H1 (cell line): ENCODE results near the gene GABRE. TPM values are rescaled to one million over a fixed set of nuclear protein-coding genes. Genes with fewer than 3 reads are reported as not detected.

ENCODE experiments used
- CTCF ChIA-PET: fragments of 300-600 bp; sonication (Branson Sonifier 250); formaldehyde crosslinking; loops from one replicate; lab custom pipeline; 2021; ENCODE audit not compliant: partially characterized antibody; lab: Charles Lee
- POLR2A ChIA-PET: fragments of 300-600 bp; sonication (Branson Sonifier 250); formaldehyde crosslinking; loops from one replicate; lab custom pipeline; 2021; ENCODE audit warnings: inconsistent platforms; ENCODE audit not compliant: partially characterized antibody; lab: Charles Lee
- DNase-seq, 2 experiments: peaks; one replicate each; pipeline versions ENCODE4 v3.0.0 to v3.0.0-alpha.2; 2010 to 2022; ENCODE audit warnings: low spot score in 2 of 2, low read depth in 1 of 2, mixed read lengths in 1 of 2
- FAIRE-seq: peaks from 2 replicates; lab custom pipeline; 2011; peaks lifted over from hg19 to GRCh38; lab: Jason Lieb, UNC
- H2AFZ ChIP-seq: 2 replicates; pipeline ENCODE4 v1.8.1; 2012; ENCODE audit warnings: low read length, inconsistent platforms
- H2AK5ac ChIP-seq: 2 replicates; pipeline ENCODE4 v1.6.1; 2013; ENCODE audit warnings: low read depth, low read length
- H2BK120ac ChIP-seq: replicated peaks from 2 replicates; pipeline ENCODE3; 2013; ENCODE audit warnings: low read depth, low read length, inconsistent platforms
- H2BK12ac ChIP-seq: 2 replicates; pipeline ENCODE4 v1.6.1; 2013; ENCODE audit warnings: low read depth, low read length
- H2BK15ac ChIP-seq: 2 replicates; pipeline ENCODE4 v1.6.1; 2013; ENCODE audit warnings: low read length
- H2BK20ac ChIP-seq: 2 replicates; pipeline ENCODE4 v1.6.1; 2013; ENCODE audit warnings: low read length
- H2BK5ac ChIP-seq: 2 replicates; pipeline ENCODE4 v1.6.1; 2013; ENCODE audit warnings: low read depth, low read length
- H3K14ac ChIP-seq: 2 replicates; pipeline ENCODE4 v1.6.1; 2013; ENCODE audit warnings: inconsistent platforms; ENCODE audit not compliant: insufficient read length
- H3K18ac ChIP-seq: 2 replicates; pipeline ENCODE4 v1.6.1; 2013; ENCODE audit warnings: low read length; ENCODE audit errors: extremely low read depth
- H3K23ac ChIP-seq: 2 replicates; pipeline ENCODE4 v1.6.1; 2013; ENCODE audit warnings: inconsistent platforms; ENCODE audit not compliant: insufficient read length
- H3K23me2 ChIP-seq: 2 replicates; pipeline ENCODE4 v1.6.1; 2013; ENCODE audit warnings: low read depth, low read length
- H3K27ac ChIP-seq: 2 replicates; pipeline ENCODE4 v1.6.1; 2011; ENCODE audit warnings: low read depth, low read length, inconsistent platforms
- H3K27me3 ChIP-seq, 4 experiments: replicated peaks in 1 of 4; 1 replicate in 1 of 4; 2 replicates in 3 of 4; pipeline versions ENCODE4 v1.6.1 to v1.8.1; 2011 to 2013; ENCODE audit warnings: low read length in 3 of 4, mild to moderate bottlenecking in 3 of 4, inconsistent platforms in 2 of 4, mixed read lengths in 2 of 4, moderate library complexity in 1 of 4; ENCODE audit not compliant: control insufficient read depth in 3 of 4, insufficient read depth in 3 of 4; ENCODE audit errors: extremely low read depth in 1 of 4
- H3K36me3 ChIP-seq, 4 experiments: 2 replicates each; pipeline versions ENCODE4 v1.6.1 to v1.8.1; 2011 to 2013; ENCODE audit warnings: mild to moderate bottlenecking in 4 of 4, low read length in 3 of 4, moderate library complexity in 2 of 4, control low read depth in 1 of 4, inconsistent platforms in 1 of 4; ENCODE audit not compliant: insufficient read depth in 4 of 4, control insufficient read depth in 2 of 4
- H3K4ac ChIP-seq: replicated peaks from 2 replicates; pipeline ENCODE3; 2013; ENCODE audit warnings: low read length, low read depth, mixed read lengths, inconsistent platforms; ENCODE audit not compliant: insufficient read length
- H3K4me1 ChIP-seq, 4 experiments: replicated peaks in 1 of 4; 1 replicate in 1 of 4; 2 replicates in 3 of 4; pipeline versions ENCODE4 v1.6.1 to v1.8.1; 2011 to 2013; ENCODE audit warnings: low read length in 3 of 4, inconsistent platforms in 2 of 4, mixed read lengths in 1 of 4; ENCODE audit not compliant: insufficient read depth in 4 of 4, control insufficient read depth in 3 of 4
- H3K4me2 ChIP-seq, 2 experiments: 2 replicates each; pipeline versions ENCODE4 v1.6.1 to v1.8.1; 2011 to 2013; ENCODE audit warnings: low read depth in 2 of 2, low read length in 2 of 2, control low read depth in 1 of 2, inconsistent platforms in 1 of 2, mild to moderate bottlenecking in 1 of 2; ENCODE audit not compliant: insufficient read depth in 1 of 2
- H3K4me3 ChIP-seq, 4 experiments: fragments of 200-600, 300-600 bp in 1 of 4; sonication (generic), shearing (Covaris generic), sonication (Bioruptor Twin) in 1 of 4; 2 replicates each; pipeline versions ENCODE4 v1.5.1 to v1.8.1; 2011 to 2016; ENCODE audit warnings: low read length in 4 of 4, low read depth in 3 of 4, control low read depth in 2 of 4, inconsistent platforms in 2 of 4, mild to moderate bottlenecking in 2 of 4, mixed read lengths in 1 of 4, moderate library complexity in 1 of 4; ENCODE audit not compliant: insufficient read depth in 2 of 4; ENCODE audit errors: extremely low read depth in 1 of 4
- H3K56ac ChIP-seq: replicated peaks from 2 replicates; pipeline ENCODE3; 2013; ENCODE audit warnings: low read depth, mild to moderate bottlenecking, mixed read lengths, low read length, inconsistent platforms; ENCODE audit not compliant: insufficient read length
- H3K79me1 ChIP-seq: 2 replicates; pipeline ENCODE4 v1.6.1; 2013; ENCODE audit warnings: low read depth, low read length, control low read depth
- H3K79me2 ChIP-seq, 2 experiments: 2 replicates each; pipeline versions ENCODE4 v1.6.1 to v1.8.1; 2012 to 2013; ENCODE audit warnings: low read length in 2 of 2, mild to moderate bottlenecking in 2 of 2, inconsistent platforms in 1 of 2; ENCODE audit not compliant: insufficient read depth in 2 of 2, control insufficient read depth in 1 of 2
- H3K9ac ChIP-seq, 4 experiments: replicated peaks in 1 of 4; 1 replicate in 1 of 4; 2 replicates in 3 of 4; pipeline versions ENCODE4 v1.6.1 to v1.8.1; 2011 to 2013; ENCODE audit warnings: low read depth in 3 of 4, low read length in 3 of 4, control low read depth in 2 of 4, mild to moderate bottlenecking in 2 of 4, moderate library complexity in 2 of 4, inconsistent platforms in 1 of 4; ENCODE audit errors: extremely low read depth in 1 of 4
- H3K9me3 ChIP-seq, 2 experiments: 2 replicates each; pipeline versions ENCODE4 v1.6.1 to v1.8.1; 2012 to 2013; ENCODE audit warnings: mild to moderate bottlenecking in 2 of 2, moderate library complexity in 2 of 2, control low read depth in 1 of 2, inconsistent platforms in 1 of 2, low read depth in 1 of 2, low read length in 1 of 2, mixed read lengths in 1 of 2; ENCODE audit not compliant: insufficient read depth in 2 of 2
- H4K20me1 ChIP-seq, 2 experiments: replicated peaks in 1 of 2; 2 replicates each; pipeline versions ENCODE3 to v1.8.1; 2011 to 2013; ENCODE audit warnings: inconsistent platforms in 2 of 2, low read length in 2 of 2, mild to moderate bottlenecking in 1 of 2; ENCODE audit not compliant: insufficient read depth in 2 of 2, control insufficient read depth in 1 of 2
- H4K5ac ChIP-seq: 2 replicates; pipeline ENCODE4 v1.6.1; 2013; ENCODE audit warnings: low read length, low read depth, mixed read lengths, inconsistent platforms; ENCODE audit not compliant: insufficient read length
- H4K8ac ChIP-seq: 2 replicates; pipeline ENCODE4 v1.8.0; 2013; ENCODE audit warnings: mild to moderate bottlenecking, moderate library complexity, low read length, inconsistent platforms; ENCODE audit not compliant: insufficient read depth; ENCODE audit errors: extremely low read depth
- H4K91ac ChIP-seq: replicated peaks from 2 replicates; pipeline ENCODE3; 2013; ENCODE audit warnings: low read length, mixed read lengths, inconsistent platforms; ENCODE audit not compliant: insufficient read length
- ASH2L ChIP-seq: fragments of 200-600, 300-600 bp; sonication (generic); IDR thresholded peaks from one replicate; pipeline ENCODE4 v1.7.1; 2017; ENCODE audit warnings: low read length
- BCL11A ChIP-seq, 2 experiments: IDR thresholded peaks; one replicate each; pipeline ENCODE4 v1.6.1; 2011; ENCODE audit warnings: low read depth in 2 of 2, low read length in 2 of 2, mild to moderate bottlenecking in 2 of 2
- JUN ChIP-seq: IDR thresholded peaks from 2 replicates; pipeline ENCODE4 v1.6.1; 2011; ENCODE audit warnings: low read depth, mild to moderate bottlenecking, improper control_type of control experiment, low read length
- KDM1A ChIP-seq: fragments of 200-600, 300-600 bp; sonication (generic); IDR thresholded peaks from 2 replicates; pipeline ENCODE4 v1.7.1; 2016; ENCODE audit warnings: mild to moderate bottlenecking, low read length, borderline replicate concordance
- TBP ChIP-seq: IDR thresholded peaks from 2 replicates; pipeline ENCODE4 v1.6.1; 2011; ENCODE audit warnings: low read depth, low read length, improper control_type of control experiment
- WGBS, 2 experiments: shearing (Covaris generic) in 1 of 2; methylation state at CpG; one replicate each; pipeline versions ENCODE4 v1.1.6 to v1.1.7; 2013 to 2015; ENCODE audit warnings: low lambda C conversion rate in 2 of 2, mixed read lengths in 2 of 2, inconsistent platforms in 1 of 2, low coverage in 1 of 2, missing lambda C conversion rate in 1 of 2; ENCODE audit not compliant: insufficient replicate concordance in 2 of 2, insufficient coverage in 1 of 2, insufficient read length in 1 of 2; ENCODE audit errors: extremely low coverage in 1 of 2, missing lambda C conversion rate in 1 of 2; 5-methylcytosine and 5-hydroxymethylcytosine counted together
- polyA plus RNA-seq, 7 experiments: library from polyadenylated mRNA; depleted of rRNA in 3 of 7; stranded (reverse) in 5 of 7; unstranded in 2 of 7; fragments of >200 nt in 5 of 7; fragments of 200-250 nt in 2 of 7; gene quantifications; 1 replicate in 5 of 7; 2 replicates in 1 of 7; 4 replicates in 1 of 7; pipeline versions ENCODE4 v1.2.1 to v1.2.3, GENCODE V29; 2011 to 2013; ENCODE audit warnings: missing spikeins in 2 of 7, mixed read lengths in 2 of 7
- total RNA-seq: library from RNA; stranded (reverse); fragmentation: NEBNext Ultra II Directional; extraction: Animal tissue kit (Norgen Biotek cat#: 25700); gene quantifications from 2 replicates; pipeline ENCODE4 v1.2.1, GENCODE V29; 2021

GABRE gene
- total and polyA plus RNA-seq, 2 of the 8 experiments (the other 6 are each of a cell fraction or from before 2014, with no cell fraction given), result 5.5 to 7.0 TPM

DNA sequence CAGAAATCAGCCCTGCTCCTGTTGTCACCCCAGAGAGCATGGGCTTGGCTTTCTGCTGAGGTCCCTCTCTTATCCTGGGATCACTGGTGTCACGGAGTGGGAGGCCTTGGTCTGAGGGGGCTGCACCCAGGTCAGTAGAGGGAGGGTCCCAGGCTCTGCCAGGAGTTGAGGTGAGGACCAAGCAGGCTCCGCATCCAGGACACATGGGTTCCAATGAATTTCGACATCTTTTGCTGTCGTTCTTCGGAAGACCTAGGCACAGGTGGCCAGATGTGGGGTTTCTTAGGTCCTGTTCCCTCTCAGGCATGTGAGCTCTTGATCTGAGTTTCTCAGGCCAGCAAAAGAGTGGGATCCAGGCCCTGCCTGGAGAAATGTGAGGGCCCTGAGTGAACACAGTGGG is 51.8 kb downstream of the GABRE start:
- H3K4me1 ChIP-seq, result peaks cover 0 to 3% (median 0%) of the 10 kb centered on the region in 4 experiments; a peak in 2 of 7 replicates
- DNase-seq, result no peak
- no peak overlapping the region for H3K9ac ChIP-seq
- H3K23me2 ChIP-seq, result no peaks in the 10 kb centered on the region
- H2AFZ ChIP-seq, result no peak overlapping the region
- no peak overlapping the region for H3K4me2 ChIP-seq
- no peak overlapping the region for H2BK20ac ChIP-seq
- H3K9me3 ChIP-seq, result no peaks in the 10 kb centered on the region
- no peak overlapping the region for H3K14ac ChIP-seq
- no peak overlapping the region for H3K18ac ChIP-seq
- H2BK15ac ChIP-seq, result no peak overlapping the region
- H3K27me3 ChIP-seq, result no peaks in the 10 kb centered on the region
- no peak overlapping the region for H2BK5ac ChIP-seq
- no peak for FAIRE-seq
- H2BK120ac ChIP-seq, result no peak overlapping the region
- no peak overlapping the region for H4K8ac ChIP-seq
- CTCF ChIA-PET, result no interaction called here
- no peaks in the 10 kb centered on the region for H3K79me2 ChIP-seq
- no peaks in the 10 kb centered on the region for H3K36me3 ChIP-seq
- POLR2A ChIA-PET, result no interaction called here
- no peak overlapping the region for H3K27ac ChIP-seq
- no peaks in the 10 kb centered on the region for H3K79me1 ChIP-seq
- no peaks in the 10 kb centered on the region for H4K20me1 ChIP-seq
- H3K4me3 ChIP-seq, result no peak overlapping the region
- no peak overlapping the region for H3K23ac ChIP-seq
- H4K5ac ChIP-seq, result no peak overlapping the region
- no peak overlapping the region for H3K56ac ChIP-seq
- H4K91ac ChIP-seq, result no peak overlapping the region
- no peak overlapping the region for H2BK12ac ChIP-seq
- TF ChIP-seq KDM1A (no peak), ASH2L (no peak), JUN (no peak), TBP (no peak), BCL11A (IDR thresholded peaks at IDR 0.05; ENCODE audit: low read depth in 2 of 2, low read length in 2 of 2) (no peak)
- WGBS, 2 experiments, result 100% methylated on average over 4 of the region's 5 CpGs; no CpG with 5 or more reads in 1 of the 2 experiments
- no peak overlapping the region for H2AK5ac ChIP-seq
- H3K4ac ChIP-seq, result no peak overlapping the region
